Type B pancreatic cell (in vitro differentiated cells): ENCODE results near the gene LORICRIN. TPM values are rescaled to one million over a fixed set of nuclear protein-coding genes. Genes with fewer than 3 reads are reported as not detected.

Source experiments
- DNase-seq: peaks from one replicate; pipeline ENCODE4 v3.0.0; 2021; ENCODE audit warnings: mixed read lengths; ENCODE audit not compliant: unreplicated experiment; ENCODE audit errors: extremely low spot score
- H3K27ac Mint-ChIP-seq: 2 replicates; pipeline ENCODE4 v1.8.0; 2021; ENCODE audit warnings: mild to moderate bottlenecking, mixed read lengths
- H3K27me3 Mint-ChIP-seq: 2 replicates; pipeline ENCODE4 v1.8.0; 2021; ENCODE audit warnings: mixed read lengths
- H3K36me3 Mint-ChIP-seq: 2 replicates; pipeline ENCODE4 v1.8.0; 2021; ENCODE audit warnings: mixed read lengths
- H3K4me1 Mint-ChIP-seq: one replicate; pipeline ENCODE4 v1.8.0; 2021; ENCODE audit warnings: mixed read lengths; ENCODE audit not compliant: unreplicated experiment
- H3K4me3 Mint-ChIP-seq: 2 replicates; pipeline ENCODE4 v1.8.0; 2021; ENCODE audit warnings: mild to moderate bottlenecking, mixed read lengths
- H3K9me3 Mint-ChIP-seq: 2 replicates; pipeline ENCODE4 v1.8.0; 2021; ENCODE audit warnings: mixed read lengths
- total RNA-seq: library from RNA; stranded (reverse); gene quantifications from 2 replicates; pipeline ENCODE4 v1.2.1, GENCODE V29; 2021; ENCODE audit warnings: low replicate concordance
- TF ChIP-seq, protein P1 (sequence below): fragments of 200-600 bp; sonication (generic); conservative IDR thresholded peaks from 2 replicates; pipeline ENCODE4 v1.5.0; 2021; ENCODE audit warnings: antibody characterized with exemption, mild to moderate bottlenecking

Gene LORICRIN
- total RNA-seq, 1 donor from 2014 or later: not detected

DNA sequence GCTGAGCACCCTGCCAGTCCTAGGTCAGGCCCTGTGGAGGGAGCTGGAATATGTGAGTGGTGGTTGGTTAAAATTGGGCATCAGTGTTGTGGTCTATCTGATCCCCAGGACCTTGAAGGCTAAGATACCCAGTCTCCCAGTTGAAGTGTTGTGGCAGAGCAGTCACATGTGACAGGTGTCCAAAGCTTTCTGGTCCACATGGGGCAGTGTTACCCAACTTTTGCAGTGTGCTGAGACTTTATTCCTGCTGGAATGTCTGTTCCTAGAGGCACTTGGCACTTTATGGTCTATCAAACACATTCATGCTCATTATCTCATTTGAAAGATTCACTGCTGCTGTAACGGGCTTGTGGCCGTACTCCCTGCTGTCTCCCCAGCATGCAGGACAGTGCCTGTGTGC is 21.0 kb upstream of the LORICRIN start:
- TF ChIP-seq, protein P1, sequence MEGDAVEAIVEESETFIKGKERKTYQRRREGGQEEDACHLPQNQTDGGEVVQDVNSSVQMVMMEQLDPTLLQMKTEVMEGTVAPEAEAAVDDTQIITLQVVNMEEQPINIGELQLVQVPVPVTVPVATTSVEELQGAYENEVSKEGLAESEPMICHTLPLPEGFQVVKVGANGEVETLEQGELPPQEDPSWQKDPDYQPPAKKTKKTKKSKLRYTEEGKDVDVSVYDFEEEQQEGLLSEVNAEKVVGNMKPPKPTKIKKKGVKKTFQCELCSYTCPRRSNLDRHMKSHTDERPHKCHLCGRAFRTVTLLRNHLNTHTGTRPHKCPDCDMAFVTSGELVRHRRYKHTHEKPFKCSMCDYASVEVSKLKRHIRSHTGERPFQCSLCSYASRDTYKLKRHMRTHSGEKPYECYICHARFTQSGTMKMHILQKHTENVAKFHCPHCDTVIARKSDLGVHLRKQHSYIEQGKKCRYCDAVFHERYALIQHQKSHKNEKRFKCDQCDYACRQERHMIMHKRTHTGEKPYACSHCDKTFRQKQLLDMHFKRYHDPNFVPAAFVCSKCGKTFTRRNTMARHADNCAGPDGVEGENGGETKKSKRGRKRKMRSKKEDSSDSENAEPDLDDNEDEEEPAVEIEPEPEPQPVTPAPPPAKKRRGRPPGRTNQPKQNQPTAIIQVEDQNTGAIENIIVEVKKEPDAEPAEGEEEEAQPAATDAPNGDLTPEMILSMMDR: peak; percentile 29
- no peak for DNase-seq
- Mint-ChIP-seq H3K4me1 (no peaks in the 10 kb centered on the region), H3K9me3 (no peaks in the 10 kb centered on the region), H3K27me3 (peaks cover 6% of the 10 kb centered on the region), H3K27ac (no peak overlapping the region), H3K4me3 (no peak overlapping the region), H3K36me3 (no peaks in the 10 kb centered on the region)

GRCh38 chr1:153242160-153242559 is 17.3 kb upstream of the LORICRIN start:
- no peak overlapping the region for H3K4me3 Mint-ChIP-seq
- TF ChIP-seq, protein P1: no peak
- H3K36me3 Mint-ChIP-seq: no peaks in the 10 kb centered on the region
- no peak for DNase-seq
- no peak overlapping the region for H3K27ac Mint-ChIP-seq
- H3K4me1 Mint-ChIP-seq: no peaks in the 10 kb centered on the region
- peaks cover 11% of the 10 kb centered on the region for H3K27me3 Mint-ChIP-seq
- peaks cover 9% of the 10 kb centered on the region for H3K9me3 Mint-ChIP-seq

GRCh38 chr1:153245466-153245865 is 14.0 kb upstream of the LORICRIN start:
- Mint-ChIP-seq H3K9me3 (peaks cover 9% of the 10 kb centered on the region), H3K27me3 (peaks cover 30% of the 10 kb centered on the region), H3K27ac (no peak overlapping the region), H3K4me3 (no peak overlapping the region), H3K4me1 (no peaks in the 10 kb centered on the region), H3K36me3 (no peaks in the 10 kb centered on the region)
- TF ChIP-seq, protein P1: no peak
- DNase-seq: no peak

DNA sequence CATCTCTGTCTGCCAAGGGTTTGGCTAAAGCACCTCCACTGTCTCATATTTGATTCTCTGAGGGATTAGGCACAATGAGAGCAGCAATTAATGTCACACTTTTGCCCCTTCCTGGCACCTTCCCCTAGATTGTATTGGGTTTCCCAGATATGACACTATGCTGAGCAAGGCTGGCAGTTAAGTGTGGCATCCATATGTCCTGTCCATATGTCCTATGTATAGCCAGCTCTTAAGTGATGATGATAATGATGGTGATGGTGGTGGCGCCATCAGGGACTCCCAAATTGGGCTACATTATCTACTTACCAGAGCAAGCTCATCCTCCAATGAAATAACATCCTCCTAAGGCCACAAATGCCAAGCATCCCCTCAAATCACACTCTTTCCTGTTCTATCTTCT is 13.5 kb upstream of the LORICRIN start:
- Mint-ChIP-seq H3K27me3 (peaks cover 36% of the 10 kb centered on the region), H3K36me3 (no peaks in the 10 kb centered on the region), H3K9me3 (peaks cover 9% of the 10 kb centered on the region), H3K4me3 (no peak overlapping the region), H3K27ac (no peak overlapping the region), H3K4me1 (no peaks in the 10 kb centered on the region)
- TF ChIP-seq, protein P1: no peak
- DNase-seq: no peak

- H3K36me3 Mint-ChIP-seq: no peaks in the 10 kb centered on the region
- no peak overlapping the region for H3K27ac Mint-ChIP-seq
- H3K4me3 Mint-ChIP-seq: no peak overlapping the region
- no peaks in the 10 kb centered on the region for H3K4me1 Mint-ChIP-seq
- no peak for DNase-seq
- peaks cover 9% of the 10 kb centered on the region for H3K9me3 Mint-ChIP-seq
- peaks cover 42% of the 10 kb centered on the region for H3K27me3 Mint-ChIP-seq
- TF ChIP-seq, protein P1: no peak
Observed at GRCh38 chr1:153246825-153247224, 12.7 kb upstream of the LORICRIN start.
